ELR (cell line): ENCODE results near the gene ATP2A3.
"Not testable (repeated sequence)": the region's sequence is repeated elsewhere in the genome, so short reads cannot be mapped to it uniquely, and the experiment has no call there.

Source experiments
- DNase-seq: peaks from one replicate; pipeline ENCODE4 v3.0.0-alpha.2; 2015; ENCODE audit warnings: low read depth

Gene ATP2A3

DNA sequence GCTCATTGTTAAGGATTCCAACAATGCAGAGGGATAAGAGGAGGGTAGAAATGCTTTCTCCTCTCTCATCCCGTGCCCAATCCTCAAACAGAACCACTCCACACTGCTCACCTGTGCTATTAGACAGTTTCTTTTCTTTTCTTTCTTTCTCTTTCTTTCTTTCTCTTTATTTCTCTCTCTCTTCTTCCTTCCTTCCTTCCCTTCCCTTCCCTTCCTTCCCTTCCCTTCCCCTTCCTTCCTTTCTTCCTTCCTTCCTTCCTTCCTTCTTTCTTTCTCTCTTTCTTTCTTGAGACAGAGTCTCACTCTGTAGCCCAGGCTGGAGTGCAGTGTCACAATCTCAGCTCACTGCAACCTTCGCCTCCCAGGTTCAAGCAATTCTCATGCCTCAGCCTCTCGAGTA is 27.5 kb upstream of the ATP2A3 start:
- not testable (repeated sequence) for DNase-seq

- no peak for DNase-seq
Observed at GRCh38 chr17:3990386-3991127, 26.3 kb upstream of the ATP2A3 start.

- DNase-seq, result no peak
Observed at GRCh38 chr17:3989041-3989886, 25.0 kb upstream of the ATP2A3 start.

DNA sequence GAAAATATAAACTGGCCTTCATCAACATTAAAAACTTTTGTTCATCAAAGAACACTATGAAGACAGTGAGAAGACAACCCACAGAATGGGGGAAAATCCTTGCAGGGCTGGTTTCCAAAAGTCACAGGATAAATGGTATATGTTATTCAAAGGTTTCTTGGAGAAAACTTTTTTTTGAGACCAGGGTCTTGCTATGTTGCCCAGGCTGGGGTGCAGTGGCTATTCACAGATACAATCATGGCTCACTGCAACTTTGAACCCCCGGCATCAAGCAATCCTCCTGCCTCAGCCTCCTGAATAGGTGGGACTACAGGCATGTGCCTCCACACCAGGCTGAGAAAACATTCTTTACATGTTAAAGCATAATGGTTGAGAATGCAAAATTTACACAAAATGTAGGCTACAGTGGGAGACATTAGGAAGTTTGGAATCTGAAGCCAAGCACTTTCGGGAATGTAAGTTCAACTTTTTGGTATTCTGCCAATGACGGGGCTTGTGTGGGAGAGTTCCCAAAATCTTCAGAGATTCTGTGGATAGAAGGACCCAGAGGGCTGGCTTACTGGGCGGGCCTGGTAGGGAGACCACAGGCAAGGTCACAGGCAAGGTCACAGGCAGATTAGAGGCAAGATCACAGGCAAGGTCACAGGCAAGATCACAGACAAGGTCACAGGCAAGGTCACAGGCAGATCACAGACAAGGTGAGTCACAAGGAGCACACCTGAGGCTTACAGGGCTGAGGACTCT is 24.2 kb upstream of the ATP2A3 start:
- DNase-seq, result no peak

GRCh38 chr17:3986939-3987335 is 22.7 kb upstream of the ATP2A3 start:
- DNase-seq, result no peak

GRCh38 chr17:3986270-3986938 is 22.2 kb upstream of the ATP2A3 start:
- DNase-seq, result no peak

DNA sequence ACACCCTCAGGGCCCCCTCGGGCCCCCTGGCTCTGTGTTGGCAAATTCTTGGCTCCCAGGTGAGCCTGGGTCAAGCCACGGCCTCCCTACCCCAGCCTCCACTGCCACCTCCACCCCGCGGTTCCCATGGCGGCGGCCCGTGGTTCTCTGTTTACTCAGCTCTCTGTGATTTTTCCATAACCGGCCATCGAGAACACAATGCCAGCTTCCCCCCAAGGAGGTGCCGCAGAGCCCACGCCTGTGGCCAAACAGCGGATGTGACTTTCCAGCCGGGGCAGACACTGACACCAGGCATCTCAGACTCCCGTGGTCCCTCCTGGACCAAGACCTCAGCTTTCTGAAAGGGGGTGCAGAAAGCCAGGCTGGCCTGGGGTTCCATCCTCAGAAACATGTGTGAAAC is 21.6 kb upstream of the ATP2A3 start:
- DNase-seq, result no peak

- peak; percentile 72 for DNase-seq
Observed at GRCh38 chr17:3983606-3984484, 19.6 kb upstream of the ATP2A3 start.

- DNase-seq, result no peak
Observed at GRCh38 chr17:3982541-3983017, 18.3 kb upstream of the ATP2A3 start.

- no peak for DNase-seq
Observed at GRCh38 chr17:3982113-3982512, 17.9 kb upstream of the ATP2A3 start.

- DNase-seq, result no peak
Observed at GRCh38 chr17:3981455-3981854, 17.2 kb upstream of the ATP2A3 start.

GRCh38 chr17:3980381-3981014 is 16.3 kb upstream of the ATP2A3 start:
- DNase-seq, result no peak

DNA sequence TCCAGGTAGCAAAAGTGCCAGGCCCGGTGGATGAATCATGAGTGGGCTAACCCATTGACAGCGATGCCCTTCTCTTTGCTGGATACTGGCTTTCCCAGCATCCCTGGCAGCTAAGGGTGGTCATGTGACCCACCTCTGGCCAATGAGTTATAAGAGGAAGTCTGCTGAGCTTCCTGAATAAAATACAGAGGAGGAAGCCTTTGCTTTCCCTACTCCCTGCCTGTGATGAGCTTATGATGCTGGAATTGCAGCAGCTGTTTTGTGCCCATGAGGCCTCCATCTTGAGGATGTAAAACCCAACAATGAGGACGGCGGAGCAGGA is 15.0 kb upstream of the ATP2A3 start:
- DNase-seq, result no peak

- DNase-seq, result no peak
Observed at GRCh38 chr17:3978421-3979289, 14.4 kb upstream of the ATP2A3 start.

GRCh38 chr17:3977387-3977786 is 13.2 kb upstream of the ATP2A3 start:
- no peak for DNase-seq

DNA sequence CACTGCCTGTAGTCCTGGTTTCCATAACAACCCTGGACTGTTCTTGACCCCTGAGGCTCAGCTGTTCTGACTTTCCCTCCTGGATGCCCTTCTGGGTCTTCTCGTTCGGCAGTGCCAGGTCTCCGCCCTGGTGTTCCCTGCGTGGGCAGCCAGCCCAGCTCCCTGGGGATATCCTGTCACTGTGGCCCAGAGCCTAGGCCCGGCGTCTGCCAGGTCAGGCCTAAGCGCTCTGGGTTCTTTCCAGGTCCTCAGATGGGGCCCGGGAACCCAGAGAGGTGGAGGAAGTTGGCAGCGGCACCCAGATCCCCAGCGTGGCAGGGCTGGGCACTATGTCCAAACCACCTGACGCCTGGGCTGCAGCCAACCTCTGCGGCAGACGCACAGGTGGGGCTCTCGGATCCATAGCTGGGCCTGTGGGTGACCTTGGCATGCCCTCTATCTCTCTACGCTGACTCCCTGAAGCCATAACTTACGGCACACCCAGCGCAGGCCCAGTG is 12.5 kb upstream of the ATP2A3 start:
- DNase-seq, result no peak

DNA sequence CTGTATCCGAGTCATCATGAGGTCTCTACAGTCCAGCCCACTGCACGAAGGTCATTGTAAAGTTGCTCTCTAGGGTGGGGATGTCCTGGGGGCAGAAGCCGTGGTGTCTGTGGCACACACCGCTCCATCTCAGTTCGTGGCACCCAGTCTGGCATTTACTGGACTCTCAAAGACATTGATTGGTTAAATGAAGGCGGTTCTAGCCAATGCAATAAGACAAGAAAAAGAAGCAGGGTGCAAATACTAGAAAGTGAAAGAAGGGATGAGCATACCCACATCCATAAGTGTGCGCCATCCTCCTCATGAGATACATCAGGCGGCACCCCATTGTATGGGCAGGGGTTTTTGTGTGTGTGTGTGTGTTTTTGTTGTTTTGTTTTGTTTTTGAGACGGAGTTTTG is 10.7 kb upstream of the ATP2A3 start:
- DNase-seq, result no peak

DNA sequence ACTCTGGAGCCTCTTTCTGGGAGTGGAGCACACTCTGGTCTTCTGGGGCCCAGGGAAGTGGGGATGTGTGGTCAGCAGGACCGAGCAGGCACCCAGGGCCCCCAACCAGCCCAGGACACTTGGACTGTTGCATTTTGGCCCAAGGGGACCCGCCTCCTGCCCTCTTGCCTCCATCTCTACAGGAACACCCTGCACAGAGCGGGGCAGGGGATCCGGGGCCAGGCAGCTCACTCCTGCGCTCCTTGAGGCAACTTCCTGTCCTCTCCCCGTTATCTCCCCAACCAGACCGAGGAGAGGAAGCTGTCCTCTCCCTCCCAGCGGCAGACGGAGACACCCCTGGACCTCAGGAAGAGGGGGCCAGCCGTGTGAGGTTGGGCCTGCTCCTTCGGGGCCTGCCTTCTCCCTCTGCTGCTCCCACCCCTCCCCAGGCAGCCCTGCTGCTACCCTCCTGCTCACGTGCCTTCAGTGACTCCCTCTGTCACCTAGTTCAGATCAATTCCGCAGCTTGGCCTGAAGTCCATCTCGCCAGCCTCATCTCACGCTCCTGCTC is 10.0 kb upstream of the ATP2A3 start:
- DNase-seq, result no peak

- DNase-seq, result no peak
Observed at GRCh38 chr17:3973495-3974137, 9.4 kb upstream of the ATP2A3 start.
